Skeletal muscle satellite cell (primary cell): ENCODE measurements around the gene GZF1.

Experiments
- H3K27me3 ChIP-seq: 2 replicates; pipeline ENCODE4 v1.7.0; 2013; ENCODE audit warnings: low read length; ENCODE audit not compliant: control insufficient read depth, insufficient read depth
- H3K36me3 ChIP-seq: 2 replicates; pipeline ENCODE4 v1.7.0; 2013; ENCODE audit warnings: mild to moderate bottlenecking, control low read depth, low read length; ENCODE audit not compliant: insufficient read depth
- H3K4me1 ChIP-seq: 2 replicates; pipeline ENCODE4 v1.7.0; 2013; ENCODE audit warnings: low read length; ENCODE audit not compliant: control insufficient read depth, insufficient read depth
- H3K4me2 ChIP-seq: 2 replicates; pipeline ENCODE4 v1.7.0; 2013; ENCODE audit warnings: mild to moderate bottlenecking, low read length
- H3K4me3 ChIP-seq: 2 replicates; pipeline ENCODE4 v1.7.0; 2013; ENCODE audit warnings: low read length
- H3K9ac ChIP-seq: 2 replicates; pipeline ENCODE4 v1.7.0; 2013; ENCODE audit warnings: mild to moderate bottlenecking, low read depth, low read length, moderate library complexity
- H3K9me3 ChIP-seq: replicated peaks from 2 replicates; pipeline ENCODE4 v1.7.0; 2013; ENCODE audit warnings: mild to moderate bottlenecking, control low read depth, low read length

The GZF1 gene

DNA sequence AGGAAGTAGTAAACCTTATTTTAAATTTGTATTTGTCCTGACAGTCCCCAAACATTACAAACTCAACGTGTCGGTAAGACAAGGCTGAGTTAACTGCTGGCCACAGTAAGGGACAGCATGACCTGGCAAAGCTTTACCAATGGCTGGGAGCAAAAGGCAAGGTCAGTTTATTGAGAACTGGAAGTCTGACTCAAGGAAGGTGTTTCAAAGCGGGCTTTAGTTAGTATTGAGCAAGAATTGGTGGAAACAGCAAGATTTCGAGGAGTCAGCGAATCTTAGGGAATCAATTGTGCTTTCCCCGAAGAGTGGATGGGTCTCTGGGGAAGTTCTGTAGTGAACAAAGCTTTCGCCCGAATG lies 885 bp upstream of the GZF1 start:
- Histone ChIP-seq H3K4me1 (peaks cover 37% of the 10 kb centered on the region), H3K4me2 (peak overlapping the region; percentile 76), H3K9ac (peak overlapping the region; percentile 94), H3K9me3 (no peaks in the 10 kb centered on the region), H3K36me3 (peaks cover 21% of the 10 kb centered on the region), H3K4me3 (peak overlapping the region; percentile 78), H3K27me3 (no peaks in the 10 kb centered on the region)

DNA sequence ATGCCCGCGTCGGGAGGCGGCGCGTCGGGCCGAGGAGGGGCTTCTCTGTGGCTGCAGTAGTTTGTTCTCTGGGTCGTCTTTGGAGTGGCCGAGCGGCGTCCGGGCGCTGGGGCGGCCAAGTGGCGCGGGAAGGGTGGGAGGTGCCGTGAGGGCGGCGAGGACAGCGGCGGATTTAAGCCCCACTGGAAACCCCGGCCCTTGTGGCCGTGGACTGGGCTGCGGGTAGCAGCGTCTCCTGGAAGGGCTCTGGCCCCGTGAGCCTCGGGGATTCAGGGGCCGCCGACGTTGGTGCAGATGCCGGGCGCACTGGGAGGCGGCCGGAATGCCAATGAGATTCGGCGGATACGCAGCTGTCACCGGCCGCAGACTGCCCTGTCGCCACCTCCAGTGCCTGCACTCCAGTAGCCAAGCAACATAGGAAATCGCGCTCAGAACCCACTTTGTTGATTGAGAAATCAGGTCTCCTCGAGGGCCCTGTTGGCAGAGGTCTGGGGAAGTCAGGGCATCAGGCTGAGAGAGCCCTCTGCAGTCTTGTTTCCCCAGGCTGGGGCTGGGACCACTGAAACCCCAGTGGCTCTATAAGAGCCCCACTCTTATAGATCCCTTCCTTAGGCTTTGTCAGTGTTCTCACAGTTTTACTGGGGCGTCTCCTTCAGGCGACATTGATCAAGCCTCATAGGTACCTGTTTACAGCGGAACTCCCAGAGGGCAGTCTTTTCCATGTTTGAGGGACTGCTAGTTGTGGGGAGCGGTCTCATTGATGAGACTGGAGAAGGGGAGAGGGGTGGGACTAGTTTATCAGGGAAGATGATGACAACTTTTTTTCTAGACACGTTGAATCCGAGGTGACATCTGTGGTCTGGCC lies 642 bp downstream of the GZF1 start:
- Histone ChIP-seq H3K9me3 (no peaks in the 10 kb centered on the region), H3K4me1 (peaks cover 43% of the 10 kb centered on the region), H3K4me3 (peak overlapping the region; percentile 90)

DNA sequence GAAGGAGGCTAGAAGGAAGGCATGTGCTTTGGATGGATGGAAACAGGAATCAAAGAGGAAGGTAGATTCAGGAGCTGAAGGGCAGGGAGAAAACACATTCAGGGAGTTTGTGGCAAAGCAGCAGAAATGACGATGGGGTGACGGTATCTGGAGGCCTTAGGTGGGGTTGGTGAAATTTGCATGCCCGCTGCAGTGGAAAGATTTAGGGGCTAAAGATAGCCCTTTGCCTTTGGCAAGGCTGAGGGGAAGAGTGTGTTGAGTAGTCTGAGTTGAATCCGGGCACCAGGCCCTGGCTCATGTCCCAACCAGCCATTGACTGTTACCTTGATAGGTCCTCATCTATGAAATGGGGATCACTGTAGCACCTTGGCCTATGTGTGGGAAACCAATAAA lies 1.3 kb downstream of the GZF1 start:
- Histone ChIP-seq H3K27me3 (no peaks in the 10 kb centered on the region), H3K4me3 (peak overlapping the region; percentile 90), H3K9ac (peak overlapping the region; percentile 96), H3K4me2 (peak overlapping the region; percentile 96), H3K4me1 (peaks cover 49% of the 10 kb centered on the region), H3K36me3 (peaks cover 33% of the 10 kb centered on the region), H3K9me3 (no peaks in the 10 kb centered on the region)

More for the DNA sequence above, 642 bp downstream of the GZF1 start:
- Histone ChIP-seq H3K27me3 (no peaks in the 10 kb centered on the region), H3K4me2 (peak overlapping the region; percentile 96), H3K9ac (peak overlapping the region; percentile 96), H3K36me3 (peaks cover 31% of the 10 kb centered on the region)

DNA sequence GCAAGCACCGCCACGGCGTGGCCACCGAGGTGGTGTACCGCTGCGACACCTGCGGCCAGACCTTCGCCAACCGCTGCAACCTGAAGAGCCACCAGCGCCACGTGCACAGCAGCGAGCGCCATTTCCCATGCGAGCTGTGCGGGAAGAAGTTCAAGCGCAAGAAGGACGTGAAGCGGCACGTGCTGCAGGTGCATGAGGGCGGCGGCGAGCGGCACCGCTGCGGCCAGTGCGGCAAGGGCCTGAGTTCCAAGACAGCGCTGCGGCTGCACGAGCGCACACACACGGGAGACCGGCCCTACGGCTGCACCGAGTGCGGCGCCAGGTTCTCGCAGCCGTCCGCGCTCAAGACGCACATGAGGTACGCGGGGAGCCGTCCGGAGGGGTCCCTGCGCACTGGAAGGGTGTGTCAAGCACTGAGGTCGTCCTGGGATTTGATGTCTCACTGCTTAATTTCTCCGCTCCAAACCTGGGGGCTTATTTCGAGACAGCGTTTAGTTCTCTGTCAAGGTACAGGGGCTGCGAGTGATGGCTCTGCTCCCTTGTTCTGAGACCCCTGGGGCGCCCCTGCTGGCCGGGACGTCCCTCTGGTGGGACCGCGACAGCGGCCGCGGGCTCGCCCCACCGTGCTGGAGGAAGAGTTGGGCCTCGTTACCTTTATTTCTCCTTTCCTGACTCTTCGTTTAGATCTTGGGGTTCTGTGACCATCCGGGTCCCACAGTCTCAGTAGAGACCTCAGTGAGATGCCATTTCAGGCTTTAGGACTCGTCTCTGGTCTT lies 3.6 kb downstream of the GZF1 start:
- no peak overlapping the region for H3K9ac ChIP-seq
- H3K4me1 ChIP-seq: peaks cover 48% of the 10 kb centered on the region
- H3K4me3 ChIP-seq: no peak overlapping the region
- H3K9me3 ChIP-seq: no peaks in the 10 kb centered on the region
- H3K36me3 ChIP-seq: peaks cover 54% of the 10 kb centered on the region
- H3K27me3 ChIP-seq: no peaks in the 10 kb centered on the region
- H3K4me2 ChIP-seq: peak overlapping the region; percentile 13

DNA sequence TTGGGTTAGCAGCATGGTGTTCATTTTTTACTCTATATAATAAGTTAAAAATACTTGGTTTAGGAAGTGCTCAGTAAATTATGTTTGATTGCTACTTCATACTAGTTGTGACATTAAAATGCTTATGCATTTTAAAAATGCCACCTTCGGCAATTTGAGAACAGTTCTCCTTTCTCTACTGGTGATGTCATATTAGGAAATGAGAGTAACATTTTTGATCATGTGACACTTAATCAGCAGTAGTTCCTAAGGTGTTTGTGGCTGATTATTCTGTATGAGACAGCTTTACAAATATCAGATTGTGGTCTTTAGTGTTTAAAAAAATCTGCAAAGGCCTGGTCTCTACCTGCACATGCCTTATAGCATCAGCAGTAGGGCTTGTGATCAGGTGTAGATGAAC lies 4.4 kb downstream of the GZF1 start:
- peak overlapping the region; percentile 41 for H3K4me2 ChIP-seq
- no peak overlapping the region for H3K4me3 ChIP-seq
- H3K9ac ChIP-seq: no peak overlapping the region
- no peaks in the 10 kb centered on the region for H3K9me3 ChIP-seq
- peaks cover 62% of the 10 kb centered on the region for H3K36me3 ChIP-seq
- H3K27me3 ChIP-seq: no peaks in the 10 kb centered on the region
- H3K4me1 ChIP-seq: peaks cover 41% of the 10 kb centered on the region

DNA sequence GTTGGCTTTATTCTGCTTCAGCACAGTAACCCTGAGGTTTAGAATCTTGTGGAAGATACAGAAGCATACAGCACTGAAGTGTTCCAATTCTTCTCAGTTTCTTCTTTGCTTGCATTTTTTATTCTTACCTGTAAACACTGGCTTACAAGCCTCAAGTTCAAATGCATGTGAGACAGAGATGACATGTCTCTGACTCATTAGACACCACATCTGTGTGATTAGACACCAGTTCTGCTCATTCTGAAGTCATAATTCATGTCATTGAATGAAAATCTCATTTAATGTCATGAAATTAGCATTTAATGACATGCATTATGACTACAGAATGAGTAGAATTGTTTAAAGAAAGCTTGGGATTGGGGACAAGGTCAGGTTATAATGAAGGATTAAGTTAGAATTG lies 5.8 kb downstream of the GZF1 start:
- H3K9me3 ChIP-seq: no peaks in the 10 kb centered on the region
- no peaks in the 10 kb centered on the region for H3K27me3 ChIP-seq
- no peak overlapping the region for H3K4me3 ChIP-seq
- peaks cover 76% of the 10 kb centered on the region for H3K36me3 ChIP-seq
- peak overlapping the region; percentile 5 for H3K4me2 ChIP-seq
- H3K9ac ChIP-seq: no peak overlapping the region
- peaks cover 40% of the 10 kb centered on the region for H3K4me1 ChIP-seq

DNA sequence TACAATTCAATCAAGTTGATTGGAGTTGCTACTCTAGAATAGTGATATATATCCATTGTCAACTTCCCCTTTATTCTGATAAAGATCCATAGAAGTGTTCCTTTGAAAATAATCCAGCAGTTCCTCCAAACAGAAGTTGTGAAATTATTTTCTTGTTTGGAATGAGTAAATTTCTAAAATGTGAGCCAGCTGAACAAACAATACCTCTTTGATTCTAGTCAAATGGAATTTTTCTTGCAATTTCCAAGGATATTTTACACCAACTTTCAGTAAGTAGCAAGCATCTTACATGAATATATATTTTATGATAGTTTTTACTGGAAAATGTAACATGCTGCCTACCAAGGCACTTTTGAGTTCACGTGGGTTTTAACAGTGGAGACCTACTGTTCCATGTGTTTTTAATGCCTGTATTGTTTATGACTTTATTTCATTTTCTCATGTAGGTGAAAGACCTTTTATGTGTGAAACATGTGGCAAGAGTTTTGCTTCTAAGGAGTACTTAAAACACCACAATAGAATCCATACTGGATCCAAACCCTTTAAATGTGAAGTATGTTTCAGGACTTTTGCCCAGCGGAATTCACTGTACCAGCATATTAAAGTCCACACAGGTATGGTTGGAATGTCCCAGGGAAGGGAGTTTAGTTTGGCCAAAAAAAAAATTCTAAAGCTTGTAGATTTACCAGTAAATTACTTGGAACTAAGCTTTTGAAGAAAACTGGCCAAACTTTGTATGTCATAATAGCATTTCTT lies 6.5 kb downstream of the GZF1 start:
- no peak overlapping the region for H3K9ac ChIP-seq
- peaks cover 33% of the 10 kb centered on the region for H3K4me1 ChIP-seq
- H3K4me2 ChIP-seq: peak overlapping the region; percentile 5
- no peaks in the 10 kb centered on the region for H3K27me3 ChIP-seq
- H3K36me3 ChIP-seq: peaks cover 82% of the 10 kb centered on the region
- H3K9me3 ChIP-seq: no peaks in the 10 kb centered on the region
- H3K4me3 ChIP-seq: no peak overlapping the region

DNA sequence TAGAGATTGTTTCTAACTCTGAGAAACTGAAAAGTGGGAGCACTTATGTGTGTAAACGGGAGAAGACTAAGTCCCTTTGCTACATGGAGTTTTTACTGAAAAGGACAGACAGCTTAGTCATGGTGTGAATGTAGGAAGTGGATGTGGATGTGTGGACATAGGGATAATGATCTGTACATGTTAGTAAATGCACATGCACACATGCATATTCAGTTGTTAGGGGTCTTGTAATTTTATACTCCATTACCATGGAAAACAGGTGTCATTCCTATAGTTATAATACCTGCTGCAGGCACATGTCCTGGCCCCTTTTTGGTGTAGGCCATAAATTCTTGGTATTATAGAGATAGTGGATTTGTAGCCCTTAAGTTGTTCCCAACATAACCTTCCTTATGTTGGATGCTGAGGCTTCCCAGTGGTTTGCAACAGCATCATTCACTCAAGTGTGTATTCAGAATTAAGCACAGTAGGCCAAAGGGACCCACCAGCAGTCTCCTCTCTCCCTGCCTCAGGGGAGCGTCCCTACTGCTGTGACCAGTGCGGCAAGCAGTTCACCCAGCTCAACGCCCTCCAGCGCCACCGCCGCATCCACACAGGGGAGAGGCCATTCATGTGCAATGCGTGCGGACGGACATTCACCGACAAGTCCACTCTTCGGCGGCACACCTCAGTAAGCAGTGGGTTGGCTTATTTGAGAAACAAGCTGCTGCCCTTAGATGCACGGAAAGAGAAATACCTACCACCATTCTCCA lies 7.3 kb downstream of the GZF1 start:
- Histone ChIP-seq H3K27me3 (no peaks in the 10 kb centered on the region), H3K36me3 (peaks cover 88% of the 10 kb centered on the region), H3K9ac (no peak overlapping the region), H3K9me3 (no peaks in the 10 kb centered on the region), H3K4me1 (peaks cover 26% of the 10 kb centered on the region), H3K4me2 (no peak overlapping the region), H3K4me3 (no peak overlapping the region)

DNA sequence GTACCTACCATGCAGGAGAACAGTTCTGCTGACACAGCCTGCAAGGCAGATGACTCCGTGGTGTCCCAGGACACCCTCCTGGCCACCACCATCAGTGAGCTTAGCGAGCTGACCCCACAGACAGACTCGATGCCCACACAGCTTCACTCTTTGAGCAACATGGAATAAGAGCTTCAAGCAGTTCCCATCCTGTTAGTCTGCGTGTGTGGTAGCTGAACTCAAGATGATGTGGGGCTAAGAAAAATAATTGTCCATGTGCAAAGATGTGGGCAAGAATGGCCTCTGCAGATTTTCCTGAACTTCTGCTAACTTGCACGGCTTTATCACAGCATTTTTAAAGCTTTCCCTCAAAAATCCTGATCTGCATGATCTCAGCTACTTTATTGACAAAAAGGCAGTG lies 8.3 kb downstream of the GZF1 start:
- H3K4me3 ChIP-seq: no peak overlapping the region

DNA sequence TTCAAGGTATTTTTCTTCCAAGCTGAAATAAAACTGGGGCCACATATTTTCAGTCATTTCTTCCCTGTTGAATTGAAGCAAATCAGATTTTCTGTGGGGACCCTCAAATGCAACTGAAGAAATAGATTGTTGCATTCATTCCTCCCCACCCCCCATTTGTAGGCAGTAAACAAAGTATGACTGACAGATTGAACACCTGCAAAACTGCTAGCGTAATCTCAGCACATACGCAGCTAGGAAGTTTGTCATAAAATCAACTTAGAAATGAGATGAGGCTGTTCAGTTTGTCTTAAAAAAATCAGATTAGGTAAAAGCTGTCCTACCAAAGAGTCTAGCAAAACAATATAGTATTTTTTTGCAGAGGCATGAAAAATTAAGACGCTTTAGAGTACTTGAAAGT lies 8.9 kb downstream of the GZF1 start:
- Histone ChIP-seq H3K36me3 (peaks cover 88% of the 10 kb centered on the region), H3K9ac (no peak overlapping the region), H3K9me3 (no peaks in the 10 kb centered on the region)

More for the DNA sequence above, 8.3 kb downstream of the GZF1 start:
- Histone ChIP-seq H3K9ac (no peak overlapping the region), H3K27me3 (no peaks in the 10 kb centered on the region), H3K4me1 (peaks cover 26% of the 10 kb centered on the region), H3K9me3 (no peaks in the 10 kb centered on the region), H3K36me3 (peaks cover 88% of the 10 kb centered on the region), H3K4me2 (no peak overlapping the region)

DNA sequence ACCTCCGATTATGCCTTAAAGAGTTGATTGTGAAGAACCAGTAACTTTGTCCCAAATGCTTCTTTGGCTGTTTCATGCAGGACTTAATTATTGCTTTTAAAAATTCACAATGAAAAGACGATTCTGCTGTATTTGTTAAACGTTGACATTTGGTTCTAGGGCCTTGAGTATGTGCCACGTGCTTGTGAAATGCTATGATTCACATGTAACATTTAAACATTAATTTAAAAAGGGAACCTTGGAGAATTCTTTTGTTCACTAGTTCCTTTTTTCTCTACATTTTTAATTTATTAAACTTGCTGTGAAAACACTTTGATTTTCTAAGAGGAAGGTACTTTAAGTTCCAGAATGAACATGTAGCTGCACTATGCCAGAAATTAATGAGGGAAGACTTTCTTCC lies 9.5 kb downstream of the GZF1 start:
- no peaks in the 10 kb centered on the region for H3K9me3 ChIP-seq
- H3K36me3 ChIP-seq: peaks cover 91% of the 10 kb centered on the region

More for the DNA sequence above, 8.9 kb downstream of the GZF1 start:
- Histone ChIP-seq H3K27me3 (no peaks in the 10 kb centered on the region), H3K4me2 (no peak overlapping the region), H3K4me1 (peaks cover 25% of the 10 kb centered on the region), H3K4me3 (no peak overlapping the region)

More for the DNA sequence above, 9.5 kb downstream of the GZF1 start:
- H3K9ac ChIP-seq: no peak overlapping the region
- peaks cover 19% of the 10 kb centered on the region for H3K4me1 ChIP-seq
- H3K4me3 ChIP-seq: no peak overlapping the region
- H3K4me2 ChIP-seq: no peak overlapping the region
- no peaks in the 10 kb centered on the region for H3K27me3 ChIP-seq
